HCT116 (cell line): ENCODE results near the gene ELF3. TPM values are rescaled to one million over a fixed set of nuclear protein-coding genes. Genes with fewer than 3 reads are reported as not detected.

Experiments
- ATAC-seq: fragments of 200-7000 bp; cut with Tn5 transposase; 2 replicates; pipeline ENCODE4 v1.9.1; 2020; ENCODE audit warnings: mild to moderate bottlenecking, moderate library complexity
- BruUV-seq: library from RNA; stranded (reverse); fragments of 400-500 nt; replicated peaks from 2 replicates; lab custom pipeline; 2021; lab: Mats Ljungman, UMichigan
- CTCF ChIA-PET: fragments of 300-600 bp; sonication (Branson Sonifier 250); formaldehyde crosslinking; loops from one replicate; lab custom pipeline; 2021; ENCODE audit warnings: antibody characterized with exemption; lab: Charles Lee
- POLR2A ChIA-PET: fragments of 300-600, 350-600 bp; sonication (Branson Sonifier 250); formaldehyde crosslinking; loops from one replicate; lab custom pipeline; 2021; ENCODE audit warnings: antibody characterized with exemption; lab: Charles Lee
- RAD21 ChIA-PET, 2 experiments: fragments of 300-600 bp; sonication (Branson Sonifier 250); formaldehyde crosslinking; loops; one replicate each; lab custom pipeline; 2023; ENCODE audit warnings: low total read pairs in 2 of 2; ENCODE audit not compliant: uncharacterized antibody in 2 of 2, unreplicated experiment in 2 of 2, low non-redundant PET in 1 of 2; lab: Charles Lee
- DNase-seq: peaks from one replicate; pipeline ENCODE4 v3.0.0-alpha.2; 2010; ENCODE audit warnings: low read depth, low spot score
- H2AFZ ChIP-seq: fragments of 200-600 bp; shearing (Covaris generic), sonication (generic); 2 replicates; pipeline ENCODE4 v1.6.1; 2017; ENCODE audit warnings: low read depth, mixed run types, mixed read lengths, antibody characterized with exemption, low read length; ENCODE audit not compliant: poor library complexity, severe bottlenecking
- H3K27ac ChIP-seq: 2 replicates; pipeline ENCODE4 v1.5.1; 2012; ENCODE audit warnings: low read depth, low read length
- H3K27me3 ChIP-seq: fragments of 200-600 bp; sonication (generic); 2 replicates; pipeline ENCODE4 v1.6.1; 2016; ENCODE audit warnings: mixed run types, low read length, mixed read lengths; ENCODE audit not compliant: insufficient read depth
- H3K36me3 ChIP-seq, 2 experiments: fragments of 200-500 bp in 1 of 2; fragments of 200-600 bp in 1 of 2; sonication (Bioruptor generic) in 1 of 2; sonication (generic) in 1 of 2; 2 replicates each; pipeline versions ENCODE4 v1.5.1 to v1.6.1; 2014 to 2016; ENCODE audit warnings: low read length in 2 of 2, inconsistent platforms in 1 of 2, mixed read lengths in 1 of 2, mixed run types in 1 of 2; ENCODE audit not compliant: insufficient read depth in 2 of 2, control insufficient read depth in 1 of 2
- H3K4me1 ChIP-seq, 2 experiments: fragments of 200-600 bp in 1 of 2; sonication (generic) in 1 of 2; 2 replicates each; pipeline versions ENCODE4 v1.5.1 to v1.6.1; 2012 to 2017; ENCODE audit warnings: low read length in 2 of 2, inconsistent platforms in 1 of 2, mild to moderate bottlenecking in 1 of 2, mixed read lengths in 1 of 2, mixed run types in 1 of 2, moderate library complexity in 1 of 2; ENCODE audit not compliant: insufficient read depth in 2 of 2, control insufficient read depth in 1 of 2
- H3K4me2 ChIP-seq: fragments of 200-600 bp; sonication (generic); 2 replicates; pipeline ENCODE4 v1.6.1; 2017; ENCODE audit warnings: mixed run types, low read length, mixed read lengths
- H3K4me3 ChIP-seq, 2 experiments: fragments of 200-600 bp in 1 of 2; sonication (generic) in 1 of 2; replicated peaks in 1 of 2; 2 replicates each; pipeline ENCODE4 v1.5.1; 2011 to 2016; ENCODE audit warnings: low read length in 2 of 2, control low read depth in 1 of 2, low read depth in 1 of 2, mild to moderate bottlenecking in 1 of 2, mixed read lengths in 1 of 2, mixed run types in 1 of 2
- H3K79me2 ChIP-seq: fragments of 200-600 bp; sonication (generic); 2 replicates; pipeline ENCODE4 v1.6.1; 2017; ENCODE audit warnings: mild to moderate bottlenecking, mixed run types, low read length, moderate library complexity, mixed read lengths; ENCODE audit not compliant: insufficient read depth
- H3K9ac ChIP-seq: fragments of 200-600 bp; sonication (generic); 2 replicates; pipeline ENCODE4 v1.6.1; 2016; ENCODE audit warnings: low read length, mixed read lengths
- H3K9me2 ChIP-seq: fragments of 200-600 bp; sonication (generic), shearing (Covaris generic); 2 replicates; pipeline ENCODE4 v1.6.1; 2017; ENCODE audit warnings: mixed run types, mild to moderate bottlenecking, moderate library complexity; ENCODE audit not compliant: insufficient read depth
- H3K9me3 ChIP-seq, 2 experiments: fragments of 200-500 bp in 1 of 2; fragments of 200-600 bp in 1 of 2; sonication (Bioruptor generic) in 1 of 2; sonication (generic) in 1 of 2; 2 replicates each; pipeline ENCODE4 v1.6.1; 2014 to 2017; ENCODE audit warnings: low read length in 2 of 2, mixed read lengths in 2 of 2, inconsistent platforms in 1 of 2, low read depth in 1 of 2, mild to moderate bottlenecking in 1 of 2, mixed run types in 1 of 2, moderate library complexity in 1 of 2; ENCODE audit not compliant: control insufficient read depth in 1 of 2, insufficient read depth in 1 of 2
- H4K20me1 ChIP-seq: fragments of 200-600 bp; sonication (generic), shearing (Covaris generic); 2 replicates; pipeline ENCODE4 v1.6.1; 2017; ENCODE audit warnings: mixed run types, mild to moderate bottlenecking, moderate library complexity; ENCODE audit not compliant: insufficient read depth
- CTCF ChIP-seq, 3 experiments: fragments of 200-600 bp in 1 of 3; sonication (generic) in 1 of 3; IDR thresholded peaks in 2 of 3; conservative IDR thresholded peaks in 1 of 3; 2 replicates each; pipeline ENCODE4 v1.5.1; 2012 to 2017; ENCODE audit warnings: low read depth in 2 of 3, low read length in 2 of 3, antibody characterized with exemption in 1 of 3, borderline replicate concordance in 1 of 3, control low read depth in 1 of 3, mild to moderate bottlenecking in 1 of 3, mixed read lengths in 1 of 3, mixed run types in 1 of 3, moderate library complexity in 1 of 3; ENCODE audit not compliant: insufficient read depth in 1 of 3
- ELF1 ChIP-seq: IDR thresholded peaks from 2 replicates; pipeline ENCODE4 v1.6.1; 2012; ENCODE audit warnings: low read depth, borderline replicate concordance
- JUND ChIP-seq: IDR thresholded peaks from 2 replicates; pipeline ENCODE4 v1.6.1; 2012
- REST ChIP-seq: IDR thresholded peaks from 2 replicates; pipeline ENCODE4 v1.6.1; 2012; ENCODE audit warnings: low read depth
- intact Hi-C: fragments of 100-400 bp; cut with micrococcal nuclease; formaldehyde crosslinking; loops from 2 replicates; pipeline ENCODE4 v1.10.0; 2022
- total RNA-seq: library from RNA; stranded (reverse); gene quantifications from one replicate; pipeline ENCODE4 v1.2.1, GENCODE V29; 2021; ENCODE audit not compliant: unreplicated experiment

The ELF3 gene
- total RNA-seq, 1 experiment from 2014 or later: 200 TPM

GRCh38 chr1:202005958-202006357 lies 4.4 kb upstream of the ELF3 start:
- Histone ChIP-seq H3K4me3 (no peak overlapping the region), H2AFZ (no peak overlapping the region), H3K4me1 (peaks cover 43 to 62% of the 10 kb centered on the region in 2 experiments), H3K79me2 (peaks cover 6% of the 10 kb centered on the region), H4K20me1 (no peaks in the 10 kb centered on the region), H3K4me2 (peak overlapping the region; percentile 99), H3K36me3 (peaks cover 13 to 32% of the 10 kb centered on the region in 2 experiments; a peak in 3 of 4 replicates), H3K27me3 (no peaks in the 10 kb centered on the region), H3K9me3 (no peaks in the 10 kb centered on the region), H3K9ac (no peak overlapping the region), H3K27ac (peak overlapping the region; percentile 74), H3K9me2 (no peaks in the 10 kb centered on the region)
- ATAC-seq (no peak), DNase-seq (no peak)
- POLR2A ChIA-PET: no interaction called here
- CTCF ChIA-PET: interaction anchor here (0.7 to 7.1 kb wide), 7 partner anchors 24 to 129 kb away, joined by 3 to 106 read pairs (median 3); partner anchors contain the start of genes GPR37L1 and RNPEP
- no TSS peak for BruUV-seq
- RAD21 ChIA-PET: no interaction called here
- TF ChIP-seq ELF1 (no peak), JUND (no peak), CTCF (IDR thresholded peaks at IDR 0.05 in 2 of 3, conservative IDR thresholded peaks at IDR 0.05 in 1 of 3; ENCODE audit: borderline replicate concordance in 1 of 3, insufficient read depth in 1 of 3, low read depth in 2 of 3, low read length in 2 of 3) (peak in 2 of 3 experiments; percentile 49 to 71; a peak in 3 of 6 replicates)
- intact Hi-C loops: no loop called here

- peak overlapping the region; percentile 74 for H3K27ac ChIP-seq
- no peak for DNase-seq
- no peak overlapping the region for H2AFZ ChIP-seq
- intact Hi-C loops: no loop called here
- RAD21 ChIA-PET: interaction anchor here (0.7 to 2.9 kb wide), 7 partner anchors 15 to 111 kb away, joined by 3 to 9 read pairs (median 4); no protein-coding TSS in a partner anchor
- H3K9me2 ChIP-seq: no peaks in the 10 kb centered on the region
- no peak for ATAC-seq
- TF ChIP-seq REST (no peak), JUND (no peak)
- POLR2A ChIA-PET: interaction anchor here (0.6 to 9.2 kb wide), 10 partner anchors 8 to 124 kb away, joined by 3 to 174 read pairs (median 4); no protein-coding TSS in a partner anchor
- peak overlapping the region; percentile 17 to 53 for H3K4me3 ChIP-seq
- peak overlapping the region; percentile 59 for H3K9ac ChIP-seq
- H3K36me3 ChIP-seq: peaks cover 6 to 33% of the 10 kb centered on the region in 2 experiments
- H3K4me1 ChIP-seq: peaks cover 54 to 75% of the 10 kb centered on the region in 2 experiments
- H3K9me3 ChIP-seq: no peaks in the 10 kb centered on the region
- peak overlapping the region; percentile 99 for H3K4me2 ChIP-seq
- no peaks in the 10 kb centered on the region for H4K20me1 ChIP-seq
- H3K27me3 ChIP-seq: no peaks in the 10 kb centered on the region
- CTCF ChIA-PET: interaction anchor here (0.6 to 7.1 kb wide), 13 partner anchors 8 to 493 kb away, joined by 3 to 106 read pairs (median 7); partner anchors contain the start of gene GPR37L1
- no TSS peak for BruUV-seq
- H3K79me2 ChIP-seq: peaks cover 19% of the 10 kb centered on the region
Observed at GRCh38 chr1:202007304-202007703, 3.1 kb upstream of the ELF3 start.
